C4-2B (cell line): ENCODE results near the gene UNC5C.

ENCODE experiments used
- CTCF ChIP-seq: fragments of 450-650 bp; conservative IDR thresholded peaks from 2 replicates; pipeline ENCODE4 v1.5.1; 2017; ENCODE audit warnings: mild to moderate bottlenecking
- ZFX ChIP-seq: fragments of 450-650 bp; IDR thresholded peaks from 2 replicates; pipeline ENCODE4 v1.6.1; 2017

GRCh38 chr4:95537863-95538488, 10.8 kb downstream of the UNC5C start:
- no peak for TF ChIP-seq CTCF
- TF ChIP-seq ZFX = no peak
